ENCODE data around the gene HSD17B14.

GRCh38 chr19:48817585-48818124 lies 18.6 kb downstream of the HSD17B14 start:
- TF ChIP-seq CTCF (IDR thresholded peaks at IDR 0.05) (no peak), POLR2A (IDR thresholded peaks at IDR 0.05; ENCODE audit: low read length) (no peak), MAZ (IDR thresholded peaks at IDR 0.05; ENCODE audit: borderline replicate concordance, low read depth, low read length) (no peak), KDM5A (IDR thresholded peaks at IDR 0.05) (no peak), HDAC2 (IDR thresholded peaks at IDR 0.05) (no peak), USF2 (IDR thresholded peaks at IDR 0.05) (peak; percentile 18; the same call in 1 of the 2 replicates)
